ENCODE data around the gene IL1F10.
A peak's percentile ranks its signal among the peaks of the same experiment; 100 is the strongest.

GRCh38 chr2:113084249-113085000 is 16.7 kb downstream of the IL1F10 start:
- TF ChIP-seq CTCF (IDR thresholded peaks at IDR 0.05; ENCODE audit: poor library complexity) = peak; percentile 44
- TF ChIP-seq EZH2 (IDR thresholded peaks at IDR 0.05; ENCODE audit: borderline replicate concordance) = no peak

Data from hepatocyte (in vitro differentiated cells).